ENCODE measurements around the gene ZFP69B.
"Not testable (repeated sequence)": the region's sequence is repeated elsewhere in the genome, so short reads cannot be mapped to it uniquely, and the experiment has no call there.

ZFP69B gene

GRCh38 chr1:40479156-40479555, 28.9 kb downstream of the ZFP69B start:
- no peak overlapping the region for H3K4me3 ChIP-seq (replicated peaks; ENCODE audit: low read depth, low read length)
- TF ChIP-seq CTCF (IDR thresholded peaks at IDR 0.05; ENCODE audit: low read length, missing control alignments), result no peak
- DNase-seq (ENCODE audit: low read depth), result no peak

- no peak overlapping the region for H3K4me3 ChIP-seq (replicated peaks; ENCODE audit: low read depth, low read length)
- TF ChIP-seq CTCF (IDR thresholded peaks at IDR 0.05; ENCODE audit: low read length, missing control alignments), result no peak
- no peak for DNase-seq (ENCODE audit: low read depth)
Measured at GRCh38 chr1:40495315-40495903, 45.1 kb downstream of the ZFP69B start.

GRCh38 chr1:40502651-40503050, 52.4 kb downstream of the ZFP69B start:
- H3K4me3 ChIP-seq (replicated peaks; ENCODE audit: low read depth, low read length); DNase-seq (ENCODE audit: low read depth): not testable (repeated sequence)

GRCh38 chr1:40507973-40508372, 57.7 kb downstream of the ZFP69B start:
- no peak for DNase-seq (ENCODE audit: low read depth)
- no peak for TF ChIP-seq CTCF (IDR thresholded peaks at IDR 0.05; ENCODE audit: low read length, missing control alignments)
- H3K4me3 ChIP-seq (replicated peaks; ENCODE audit: low read depth, low read length), result peak overlapping the region; percentile 75

- peak within 1 kb of the TSS; percentile 75 for H3K4me3 ChIP-seq (replicated peaks; ENCODE audit: low read depth, low read length)
- no peak for TF ChIP-seq CTCF (IDR thresholded peaks at IDR 0.05; ENCODE audit: low read length, missing control alignments)
- peak; percentile 81 for DNase-seq (ENCODE audit: low read depth)
Measured at GRCh38 chr1:40508375-40509341, 58.4 kb downstream of the ZFP69B start, which contains the start of gene EXO5. Gene EXO5, plus strand, starts transcription at chr1:40508767. Its CDS starts 5,778 bp downstream, at chr1:40514545.
